ENCODE data around the gene RCAN3.

DNA sequence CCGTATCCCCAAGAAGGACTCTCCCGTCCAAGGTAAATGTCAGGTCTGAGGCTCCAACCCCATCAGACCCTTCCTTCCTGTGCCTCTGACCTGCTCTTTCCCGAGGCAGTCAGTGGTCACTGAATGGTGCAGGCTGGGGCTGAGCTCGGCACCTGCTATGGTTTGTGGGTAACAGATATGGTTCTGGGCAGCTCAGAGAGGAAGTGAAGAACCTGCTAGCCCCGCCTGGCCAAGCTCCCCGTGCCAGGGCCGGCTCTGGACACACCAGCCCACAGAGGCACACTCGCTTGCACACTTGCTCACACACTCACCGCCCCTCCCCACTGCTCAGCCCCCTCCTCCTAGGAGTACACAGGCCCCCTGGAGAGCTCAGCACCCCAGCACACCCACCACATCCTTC, 69.7 kb downstream of the RCAN3 start:
- TF ChIP-seq, protein P1, sequence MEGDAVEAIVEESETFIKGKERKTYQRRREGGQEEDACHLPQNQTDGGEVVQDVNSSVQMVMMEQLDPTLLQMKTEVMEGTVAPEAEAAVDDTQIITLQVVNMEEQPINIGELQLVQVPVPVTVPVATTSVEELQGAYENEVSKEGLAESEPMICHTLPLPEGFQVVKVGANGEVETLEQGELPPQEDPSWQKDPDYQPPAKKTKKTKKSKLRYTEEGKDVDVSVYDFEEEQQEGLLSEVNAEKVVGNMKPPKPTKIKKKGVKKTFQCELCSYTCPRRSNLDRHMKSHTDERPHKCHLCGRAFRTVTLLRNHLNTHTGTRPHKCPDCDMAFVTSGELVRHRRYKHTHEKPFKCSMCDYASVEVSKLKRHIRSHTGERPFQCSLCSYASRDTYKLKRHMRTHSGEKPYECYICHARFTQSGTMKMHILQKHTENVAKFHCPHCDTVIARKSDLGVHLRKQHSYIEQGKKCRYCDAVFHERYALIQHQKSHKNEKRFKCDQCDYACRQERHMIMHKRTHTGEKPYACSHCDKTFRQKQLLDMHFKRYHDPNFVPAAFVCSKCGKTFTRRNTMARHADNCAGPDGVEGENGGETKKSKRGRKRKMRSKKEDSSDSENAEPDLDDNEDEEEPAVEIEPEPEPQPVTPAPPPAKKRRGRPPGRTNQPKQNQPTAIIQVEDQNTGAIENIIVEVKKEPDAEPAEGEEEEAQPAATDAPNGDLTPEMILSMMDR (IDR thresholded peaks at IDR 0.05): no peak
- TF ChIP-seq POLR2AphosphoS5 (IDR thresholded peaks at IDR 0.05) (no peak), POLR2A (IDR thresholded peaks at IDR 0.05) (no peak)
